Tibial artery (tissue), 4 donors: ENCODE results near the gene MACROD2.
"Not testable (repeated sequence)": the region's sequence is repeated elsewhere in the genome, so short reads cannot be mapped to it uniquely, and the experiment has no call there.

Experiments
- DNase-seq, 2 donors: peaks; one replicate each; pipeline ENCODE4 v3.0.0-alpha.2; 2019
- H3K27ac ChIP-seq, 2 donors: fragments of 200-600 bp; sonication (generic) in 1 of 2; 1 replicate in 1 of 2; 2 replicates in 1 of 2; pipeline ENCODE4 v1.5.1; 2018 to 2019; ENCODE audit warnings: mild to moderate bottlenecking in 1 of 2
- H3K27me3 ChIP-seq, 2 donors: fragments of 200-600 bp; sonication (generic) in 1 of 2; one replicate each; pipeline versions ENCODE4 v1.5.1 to v1.6.0; 2016 to 2019
- H3K36me3 ChIP-seq, 3 donors: fragments of 200-600 bp; sonication (generic) in 2 of 3; one replicate each; pipeline ENCODE4 v1.5.1; 2016 to 2019; ENCODE audit warnings: mild to moderate bottlenecking in 2 of 3
- H3K4me1 ChIP-seq, 4 donors: fragments of 200-600 bp; sonication (generic) in 2 of 4; 1 replicate in 3 of 4; 2 replicates in 1 of 4; pipeline ENCODE4 v1.5.1; 2016 to 2019
- H3K4me3 ChIP-seq, 2 donors: fragments of 200-600 bp; sonication (generic) in 1 of 2; 1 replicate in 1 of 2; 2 replicates in 1 of 2; pipeline ENCODE4 v1.5.1; 2018 to 2019; ENCODE audit warnings: mild to moderate bottlenecking in 2 of 2
- H3K9me3 ChIP-seq, 3 donors: fragments of 200-600 bp; sonication (generic) in 1 of 3; one replicate each; pipeline ENCODE4 v1.5.1; 2016 to 2019
- CTCF ChIP-seq, 2 experiments: fragments of 200-600 bp in 1 of 2; fragments of 450-650 bp in 1 of 2; IDR thresholded peaks; one replicate each; pipeline ENCODE4 v1.5.1; 2017 to 2019; ENCODE audit warnings: antibody characterized with exemption in 2 of 2, mild to moderate bottlenecking in 1 of 2, moderate library complexity in 1 of 2
- intact Hi-C: fragments of 100-400 bp; cut with DNase I; formaldehyde crosslinking; loops from one replicate; pipeline ENCODE4 v1.15.0; 2023; ENCODE audit warnings: low total_unique reads

The MACROD2 gene

GRCh38 chr20:14450256-14450655, 454.9 kb downstream of the MACROD2 start:
- intact Hi-C loops, result no loop called here
- Histone ChIP-seq H3K27ac (no peak overlapping the region), H3K4me1 (no peaks in the 10 kb centered on the region), H3K4me3 (no peak overlapping the region), H3K36me3 (no peaks in the 10 kb centered on the region), H3K27me3 (no peaks in the 10 kb centered on the region), H3K9me3 (no peaks in the 10 kb centered on the region)
- no peak for TF ChIP-seq CTCF (IDR thresholded peaks at IDR 0.05)
- no peak for DNase-seq

GRCh38 chr20:14451458-14451857, 456.1 kb downstream of the MACROD2 start:
- H3K9me3 ChIP-seq, result no peaks in the 10 kb centered on the region
- no peak for DNase-seq
- TF ChIP-seq CTCF (IDR thresholded peaks at IDR 0.05), result no peak
- H3K4me3 ChIP-seq, result no peak overlapping the region
- intact Hi-C loops, result no loop called here
- H3K27me3 ChIP-seq, result no peaks in the 10 kb centered on the region
- no peak overlapping the region for H3K27ac ChIP-seq
- H3K36me3 ChIP-seq, result no peaks in the 10 kb centered on the region
- H3K4me1 ChIP-seq, result no peaks in the 10 kb centered on the region

- no peaks in the 10 kb centered on the region for H3K36me3 ChIP-seq
- H3K9me3 ChIP-seq, result no peaks in the 10 kb centered on the region
- H3K27ac ChIP-seq, result no peak overlapping the region
- TF ChIP-seq CTCF (IDR thresholded peaks at IDR 0.05), result no peak
- no peak overlapping the region for H3K4me3 ChIP-seq
- intact Hi-C loops, result no loop called here
- no peaks in the 10 kb centered on the region for H3K4me1 ChIP-seq
- no peak for DNase-seq
- H3K27me3 ChIP-seq, result no peaks in the 10 kb centered on the region
Observed at GRCh38 chr20:14453259-14453658, 457.9 kb downstream of the MACROD2 start.

- TF ChIP-seq CTCF (IDR thresholded peaks at IDR 0.05), result no peak
- no peaks in the 10 kb centered on the region for H3K9me3 ChIP-seq
- no peak overlapping the region for H3K4me3 ChIP-seq
- no peaks in the 10 kb centered on the region for H3K4me1 ChIP-seq
- no peaks in the 10 kb centered on the region for H3K36me3 ChIP-seq
- no peak overlapping the region for H3K27ac ChIP-seq
- DNase-seq, result no peak
- H3K27me3 ChIP-seq, result no peaks in the 10 kb centered on the region
- intact Hi-C loops, result no loop called here
Observed at GRCh38 chr20:14454296-14454695, 459.0 kb downstream of the MACROD2 start.

- H3K9me3 ChIP-seq, DNase-seq, H3K27ac ChIP-seq, H3K4me1 ChIP-seq, H3K36me3 ChIP-seq, H3K27me3 ChIP-seq, H3K4me3 ChIP-seq, intact Hi-C loops: not testable (repeated sequence)
Observed at GRCh38 chr20:14467104-14467827, 471.9 kb downstream of the MACROD2 start.

- H3K4me3 ChIP-seq, result no peak overlapping the region
- DNase-seq, result no peak
- no peaks in the 10 kb centered on the region for H3K36me3 ChIP-seq
- H3K27ac ChIP-seq, result no peak overlapping the region
- H3K4me1 ChIP-seq, result no peaks in the 10 kb centered on the region
- H3K9me3 ChIP-seq, result no peaks in the 10 kb centered on the region
- no peaks in the 10 kb centered on the region for H3K27me3 ChIP-seq
- intact Hi-C loops, result no loop called here
- no peak for TF ChIP-seq CTCF (IDR thresholded peaks at IDR 0.05)
Observed at GRCh38 chr20:14470231-14470899, 475.0 kb downstream of the MACROD2 start.
